Eye (tissue), 1 donor: ENCODE results near the gene SH3RF1.
"Not testable (repeated sequence)": the region's sequence is repeated elsewhere in the genome, so short reads cannot be mapped to it uniquely, and the experiment has no call there.

ENCODE experiments used
- DNase-seq: peaks from one replicate; pipeline ENCODE4 v3.0.0-alpha.2; 2015

The SH3RF1 gene

GRCh38 chr4:169197206-169197605 is 73.5 kb downstream of the SH3RF1 start:
- not testable (repeated sequence) for DNase-seq

- no peak for DNase-seq
Measured at GRCh38 chr4:169195032-169195431, 75.7 kb downstream of the SH3RF1 start.

- not testable (repeated sequence) for DNase-seq
Measured at GRCh38 chr4:169189968-169190367, 80.8 kb downstream of the SH3RF1 start.

GRCh38 chr4:169189372-169189771 is 81.4 kb downstream of the SH3RF1 start:
- no peak for DNase-seq

GRCh38 chr4:169188204-169188603 is 82.6 kb downstream of the SH3RF1 start:
- DNase-seq, result no peak

GRCh38 chr4:169185133-169185956 is 85.4 kb downstream of the SH3RF1 start:
- no peak for DNase-seq

GRCh38 chr4:169184686-169185085 is 86.1 kb downstream of the SH3RF1 start:
- no peak for DNase-seq

- no peak for DNase-seq
Measured at GRCh38 chr4:169184236-169184635, 86.5 kb downstream of the SH3RF1 start.

GRCh38 chr4:169183581-169183980 is 87.2 kb downstream of the SH3RF1 start:
- DNase-seq, result no peak

GRCh38 chr4:169179609-169180521 is 90.9 kb downstream of the SH3RF1 start:
- peak; percentile 54 for DNase-seq

- not testable (repeated sequence) for DNase-seq
Measured at GRCh38 chr4:169178092-169178491, 92.7 kb downstream of the SH3RF1 start.

GRCh38 chr4:169175476-169175875 is 95.3 kb downstream of the SH3RF1 start:
- DNase-seq, result no peak

- no peak for DNase-seq
Measured at GRCh38 chr4:169175035-169175434, 95.7 kb downstream of the SH3RF1 start.

- no peak for DNase-seq
Measured at GRCh38 chr4:169174247-169174646, 96.5 kb downstream of the SH3RF1 start.

GRCh38 chr4:169167957-169168858 is 102.5 kb downstream of the SH3RF1 start:
- DNase-seq, result no peak

GRCh38 chr4:169164669-169165415 is 105.9 kb downstream of the SH3RF1 start:
- DNase-seq, result no peak

GRCh38 chr4:169163947-169164668 is 106.6 kb downstream of the SH3RF1 start:
- DNase-seq, result no peak

- DNase-seq, result no peak
Measured at GRCh38 chr4:169163495-169163894, 107.3 kb downstream of the SH3RF1 start.

- DNase-seq, result peak; percentile 67
Measured at GRCh38 chr4:169160825-169161224, 109.9 kb downstream of the SH3RF1 start.

GRCh38 chr4:169159624-169160171 is 111.1 kb downstream of the SH3RF1 start:
- peak; percentile 50 for DNase-seq

GRCh38 chr4:169158861-169159260 is 111.9 kb downstream of the SH3RF1 start:
- no peak for DNase-seq
